Neuronal stem cell (in vitro differentiated cells): Measurements from ENCODE around the gene ZNF804B.
A peak's percentile ranks its signal among the peaks of the same experiment; 100 is the strongest.

Experiments
- DNase-seq: peaks from one replicate; pipeline ENCODE4 v3.0.0-alpha.2; 2013; ENCODE audit warnings: low spot score
- H2AFZ ChIP-seq: one replicate; pipeline ENCODE4 v1.6.1; 2013; ENCODE audit warnings: mild to moderate bottlenecking, low read length, inconsistent platforms
- H2AK5ac ChIP-seq: 2 replicates; pipeline ENCODE4 v1.6.1; 2013; ENCODE audit warnings: low read depth, mild to moderate bottlenecking, inconsistent platforms, low read length, moderate library complexity, mixed read lengths
- H2BK120ac ChIP-seq: 2 replicates; pipeline ENCODE4 v1.6.1; 2013; ENCODE audit warnings: low read depth, mild to moderate bottlenecking, inconsistent platforms, low read length, moderate library complexity, mixed read lengths
- H2BK12ac ChIP-seq: one replicate; pipeline ENCODE4 v1.6.1; 2013; ENCODE audit warnings: low read length, inconsistent platforms
- H2BK15ac ChIP-seq: 2 replicates; pipeline ENCODE4 v1.6.1; 2013; ENCODE audit warnings: mild to moderate bottlenecking, low read length, inconsistent platforms, mixed read lengths
- H2BK5ac ChIP-seq: one replicate; pipeline ENCODE4 v1.6.1; 2013; ENCODE audit warnings: inconsistent platforms, mild to moderate bottlenecking, low read length, moderate library complexity
- H3K14ac ChIP-seq: one replicate; pipeline ENCODE4 v1.6.1; 2013; ENCODE audit warnings: low read length, inconsistent platforms
- H3K18ac ChIP-seq: 2 replicates; pipeline ENCODE4 v1.6.1; 2013; ENCODE audit warnings: low read length, inconsistent platforms
- H3K23ac ChIP-seq: 2 replicates; pipeline ENCODE4 v1.6.1; 2013; ENCODE audit warnings: low read depth, mild to moderate bottlenecking, mixed read lengths, low read length, inconsistent platforms; ENCODE audit not compliant: poor library complexity
- H3K27ac ChIP-seq: replicated peaks from 3 replicates; pipeline ENCODE4 v1.5.1; 2013; ENCODE audit warnings: low read length, inconsistent platforms
- H3K27me3 ChIP-seq, 3 experiments: 2 replicates each; pipeline ENCODE4 v1.6.1; 2013; ENCODE audit warnings: low read length in 3 of 3, mild to moderate bottlenecking in 2 of 3, inconsistent platforms in 1 of 3, low read depth in 1 of 3, mixed read lengths in 1 of 3, moderate library complexity in 1 of 3; ENCODE audit not compliant: control insufficient read depth in 3 of 3, insufficient read depth in 3 of 3
- H3K36me3 ChIP-seq, 2 donors: replicated peaks in 1 of 2; 2 replicates each; pipeline ENCODE4 v1.6.1; 2013; ENCODE audit warnings: low read length in 2 of 2; ENCODE audit not compliant: control insufficient read depth in 2 of 2, insufficient read depth in 2 of 2
- H3K4ac ChIP-seq: 2 replicates; pipeline ENCODE4 v1.6.1; 2013; ENCODE audit warnings: inconsistent platforms, mild to moderate bottlenecking, low read length, moderate library complexity
- H3K4me1 ChIP-seq, 2 donors: 1 replicate in 1 of 2; 2 replicates in 1 of 2; pipeline ENCODE4 v1.6.1; 2013; ENCODE audit warnings: low read length in 2 of 2, low read depth in 1 of 2; ENCODE audit not compliant: control insufficient read depth in 2 of 2, insufficient read depth in 1 of 2
- H3K4me2 ChIP-seq: one replicate; pipeline ENCODE4 v1.6.1; 2013; ENCODE audit warnings: mild to moderate bottlenecking, low read length, inconsistent platforms; ENCODE audit not compliant: insufficient read depth, poor library complexity, severe bottlenecking
- H3K4me3 ChIP-seq, 2 donors: 2 replicates each; pipeline ENCODE4 v1.5.1; 2013; ENCODE audit warnings: low read length in 2 of 2, mild to moderate bottlenecking in 2 of 2, inconsistent platforms in 1 of 2, moderate library complexity in 1 of 2
- H3K79me1 ChIP-seq: one replicate; pipeline ENCODE4 v1.6.1; 2013; ENCODE audit warnings: low read depth, mild to moderate bottlenecking, inconsistent platforms, low read length, moderate library complexity
- H3K9ac ChIP-seq: one replicate; pipeline ENCODE4 v1.6.1; 2013; ENCODE audit warnings: mild to moderate bottlenecking, low read depth, low read length, inconsistent platforms; ENCODE audit not compliant: poor library complexity
- H3K9me3 ChIP-seq, 2 donors: replicated peaks in 1 of 2; 2 replicates each; pipeline versions ENCODE3 to v1.6.1; 2013; ENCODE audit warnings: low read length in 2 of 2, mild to moderate bottlenecking in 2 of 2, inconsistent platforms in 1 of 2, low read depth in 1 of 2, mixed read lengths in 1 of 2, moderate library complexity in 1 of 2; ENCODE audit not compliant: control insufficient read depth in 2 of 2, insufficient read depth in 1 of 2
- H4K8ac ChIP-seq: one replicate; pipeline ENCODE4 v1.6.1; 2013; ENCODE audit warnings: low read depth, mild to moderate bottlenecking, inconsistent platforms, low read length, moderate library complexity
- H4K91ac ChIP-seq: one replicate; pipeline ENCODE4 v1.6.1; 2013; ENCODE audit warnings: low read length, low read depth, mild to moderate bottlenecking, inconsistent platforms; ENCODE audit not compliant: poor library complexity
- WGBS, 2 donors: extraction: QIAGEN DNeasy Blood & Tissue Kit; methylation state at CpG; one replicate each; pipeline ENCODE4 v1.1.7; 2013; ENCODE audit warnings: missing lambda C conversion rate in 2 of 2, mixed read lengths in 1 of 2; ENCODE audit not compliant: insufficient read length in 2 of 2, insufficient replicate concordance in 1 of 2; ENCODE audit errors: extremely low coverage in 2 of 2; 5-methylcytosine and 5-hydroxymethylcytosine counted together

Gene ZNF804B

DNA sequence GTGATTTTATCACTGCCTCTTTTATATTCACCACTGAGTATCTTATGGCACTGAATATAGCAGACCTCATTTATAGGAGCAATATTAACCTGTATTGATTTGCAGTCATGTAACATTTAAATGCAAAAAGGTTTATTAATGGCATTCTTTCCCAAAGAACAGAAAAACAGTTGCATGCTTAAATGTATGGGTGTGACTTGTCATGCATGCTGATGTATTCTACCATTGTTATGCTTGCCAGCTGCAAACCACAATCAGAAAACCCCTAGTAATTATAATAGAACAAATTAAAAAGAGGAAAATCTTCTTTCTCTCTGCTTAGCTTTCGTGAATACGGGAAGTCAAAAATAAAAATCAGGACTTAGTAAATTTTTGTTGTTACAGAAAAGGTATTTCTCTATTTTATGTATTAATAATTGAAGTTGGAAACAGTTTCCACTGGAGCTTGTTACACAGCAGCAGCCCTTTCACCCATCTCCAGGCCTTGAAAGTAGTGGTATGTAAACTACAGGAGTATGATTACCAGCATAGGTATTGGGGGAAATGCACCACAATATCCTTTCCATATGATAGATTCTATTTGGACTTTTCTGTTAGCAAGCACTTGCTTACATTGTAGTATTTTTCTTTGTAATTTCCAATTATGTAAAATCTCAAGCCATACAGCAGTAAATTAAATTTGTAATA is 183.5 kb downstream of the ZNF804B start:
- H3K14ac ChIP-seq = no peak overlapping the region
- no peak overlapping the region for H3K18ac ChIP-seq
- no peaks in the 10 kb centered on the region for H3K9me3 ChIP-seq
- no peak overlapping the region for H2BK5ac ChIP-seq
- no peak overlapping the region for H3K9ac ChIP-seq
- H3K4me1 ChIP-seq = no peaks in the 10 kb centered on the region
- no peak overlapping the region for H4K8ac ChIP-seq
- no peak overlapping the region for H2BK15ac ChIP-seq
- H2AFZ ChIP-seq = no peak overlapping the region
- H3K27me3 ChIP-seq = no peaks in the 10 kb centered on the region
- no peak overlapping the region for H3K4me3 ChIP-seq
- H3K36me3 ChIP-seq = peaks cover 0 to 1% of the 10 kb centered on the region in 2 donors
- H2AK5ac ChIP-seq = no peak overlapping the region
- no peak overlapping the region for H3K4ac ChIP-seq
- H2BK12ac ChIP-seq = no peak overlapping the region
- H3K23ac ChIP-seq = no peak overlapping the region
- no peak overlapping the region for H2BK120ac ChIP-seq
- H3K27ac ChIP-seq = no peak overlapping the region
- H3K79me1 ChIP-seq = no peaks in the 10 kb centered on the region
- H4K91ac ChIP-seq = no peak overlapping the region
- no peak overlapping the region for H3K4me2 ChIP-seq
- DNase-seq = no peak
- no CpG with 5 or more reads among the region's 2 CpGs for WGBS, 2 donors

GRCh38 chr7:88951826-88952225 is 192.3 kb downstream of the ZNF804B start:
- Histone ChIP-seq H3K18ac (no peak overlapping the region), H3K27ac (no peak overlapping the region), H3K36me3 (no peaks in the 10 kb centered on the region), H2BK120ac (no peak overlapping the region), H3K4me2 (no peak overlapping the region), H3K4ac (no peak overlapping the region), H2BK5ac (no peak overlapping the region), H3K4me3 (no peak overlapping the region), H2AK5ac (no peak overlapping the region), H3K23ac (no peak overlapping the region), H4K8ac (no peak overlapping the region), H3K14ac (no peak overlapping the region), H3K9me3 (no peaks in the 10 kb centered on the region), H3K27me3 (no peaks in the 10 kb centered on the region), H3K9ac (no peak overlapping the region), H2BK15ac (no peak overlapping the region), H4K91ac (no peak overlapping the region), H3K79me1 (no peaks in the 10 kb centered on the region), H2AFZ (no peak overlapping the region), H2BK12ac (no peak overlapping the region), H3K4me1 (no peaks in the 10 kb centered on the region)
- DNase-seq = no peak
- WGBS, 2 donors = no CpG with 5 or more reads among the region's 1 CpG

- no peak overlapping the region for H3K4me2 ChIP-seq
- no peak overlapping the region for H2BK15ac ChIP-seq
- H3K79me1 ChIP-seq = no peaks in the 10 kb centered on the region
- no peak overlapping the region for H3K9ac ChIP-seq
- H4K8ac ChIP-seq = no peak overlapping the region
- H3K27me3 ChIP-seq = no peaks in the 10 kb centered on the region
- H3K4me3 ChIP-seq = no peak overlapping the region
- H3K27ac ChIP-seq = no peak overlapping the region
- H2BK12ac ChIP-seq = no peak overlapping the region
- H2BK5ac ChIP-seq = no peak overlapping the region
- no peak overlapping the region for H2BK120ac ChIP-seq
- no peak overlapping the region for H4K91ac ChIP-seq
- no peaks in the 10 kb centered on the region for H3K36me3 ChIP-seq
- no peak overlapping the region for H2AK5ac ChIP-seq
- H3K23ac ChIP-seq = no peak overlapping the region
- H3K4ac ChIP-seq = no peak overlapping the region
- no peak overlapping the region for H3K14ac ChIP-seq
- H3K9me3 ChIP-seq = no peaks in the 10 kb centered on the region
- H3K18ac ChIP-seq = no peak overlapping the region
- H3K4me1 ChIP-seq = peaks cover 0 to 5% of the 10 kb centered on the region in 2 donors
- DNase-seq = no peak
- H2AFZ ChIP-seq = no peak overlapping the region
These were observed 204.9 kb downstream of the ZNF804B start for GRCh38 chr7:88964418-88964817.

DNA sequence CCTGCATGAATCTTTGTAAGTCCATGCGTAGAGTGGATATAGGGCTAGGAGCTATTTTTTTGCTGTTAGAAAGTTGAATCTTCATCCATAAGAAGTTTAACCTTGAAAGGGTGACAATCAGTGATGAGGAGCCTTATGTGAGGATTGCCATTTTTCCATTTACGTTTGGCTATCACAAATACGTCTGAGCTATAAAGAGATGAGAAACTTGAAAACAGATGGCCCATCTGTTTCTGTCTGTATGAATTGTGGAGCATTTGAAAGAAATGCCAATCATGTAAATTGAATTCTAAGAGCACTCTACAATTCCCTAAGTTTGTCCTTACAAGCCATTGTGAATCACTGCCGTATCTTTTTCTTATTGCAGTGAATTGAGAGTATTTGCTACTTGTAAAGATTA is 205.9 kb downstream of the ZNF804B start:
- Histone ChIP-seq H2BK5ac (no peak overlapping the region), H4K91ac (no peak overlapping the region), H2BK15ac (no peak overlapping the region), H3K4me1 (peaks cover 0 to 5% of the 10 kb centered on the region in 2 donors), H2BK12ac (no peak overlapping the region), H3K23ac (no peak overlapping the region), H3K27ac (no peak overlapping the region), H2AFZ (peak overlapping the region; percentile 72), H3K14ac (no peak overlapping the region), H3K9me3 (no peaks in the 10 kb centered on the region), H3K79me1 (no peaks in the 10 kb centered on the region), H3K27me3 (no peaks in the 10 kb centered on the region), H3K18ac (no peak overlapping the region), H3K4ac (no peak overlapping the region), H4K8ac (no peak overlapping the region), H3K4me3 (no peak overlapping the region), H2BK120ac (no peak overlapping the region), H3K36me3 (no peaks in the 10 kb centered on the region), H2AK5ac (no peak overlapping the region), H3K9ac (no peak overlapping the region), H3K4me2 (no peak overlapping the region)
- DNase-seq = no peak
- no CpG with 5 or more reads among the region's 4 CpGs for WGBS, 2 donors
